Upper lobe of left lung (tissue), 6 donors: ENCODE data around the gene ABCA12. TPM values are rescaled to one million over a fixed set of nuclear protein-coding genes. Genes with fewer than 3 reads are reported as not detected.

Source experiments
- ATAC-seq, 2 donors: fragments of 200-7000 bp; cut with Tn5 transposase; one replicate each; pipeline ENCODE4 v1.9.1; 2022; ENCODE audit warnings: mild to moderate bottlenecking in 2 of 2, moderate library complexity in 2 of 2; ENCODE audit not compliant: low FRiP score in 2 of 2
- DNase-seq, 2 donors: peaks; one replicate each; pipeline ENCODE4 v3.0.0-alpha.2; 2019 to 2020
- H3K27ac ChIP-seq, 4 donors: fragments of 200-600 bp; sonication (generic); one replicate each; pipeline ENCODE4 v1.5.1; 2016 to 2019
- H3K27me3 ChIP-seq, 4 donors: fragments of 200-600 bp; sonication (generic); one replicate each; pipeline ENCODE4 v1.5.1; 2017 to 2019
- H3K36me3 ChIP-seq, 4 donors: fragments of 200-600 bp; sonication (generic); one replicate each; pipeline ENCODE4 v1.5.1; 2016 to 2019
- H3K4me1 ChIP-seq, 4 donors: fragments of 200-600 bp; sonication (generic); one replicate each; pipeline ENCODE4 v1.5.1; 2018 to 2019
- H3K4me3 ChIP-seq, 4 donors: fragments of 200-600 bp; sonication (generic); one replicate each; pipeline ENCODE4 v1.5.1; 2017 to 2019; ENCODE audit warnings: mild to moderate bottlenecking in 2 of 4, moderate library complexity in 1 of 4
- H3K9me3 ChIP-seq, 4 donors: fragments of 200-600 bp; sonication (generic); one replicate each; pipeline ENCODE4 v1.5.1; 2018 to 2019
- CTCF ChIP-seq, 6 experiments: fragments of 450-650 bp in 4 of 6; fragments of 200-600 bp in 2 of 6; sonication (generic) in 2 of 6; IDR thresholded peaks; one replicate each; pipeline ENCODE4 v1.5.1; 2016 to 2019; ENCODE audit warnings: antibody characterized with exemption in 6 of 6
- EP300 ChIP-seq, 4 donors: sonication (generic); formaldehyde crosslinking; IDR thresholded peaks; one replicate each; pipeline ENCODE4 v1.5.1; 2017; ENCODE audit warnings: antibody characterized with exemption in 4 of 4, control low read depth in 2 of 4
- POLR2A ChIP-seq, 4 donors: fragments of 450-650 bp; IDR thresholded peaks; one replicate each; pipeline ENCODE4 v1.5.1; 2016 to 2017; ENCODE audit warnings: antibody characterized with exemption in 4 of 4, mild to moderate bottlenecking in 2 of 4
- POLR2AphosphoS5 ChIP-seq, 2 donors: sonication (generic); formaldehyde crosslinking; IDR thresholded peaks; one replicate each; pipeline ENCODE4 v1.5.1; 2017; ENCODE audit warnings: antibody characterized with exemption in 2 of 2
- WGBS, 2 donors: methylation state at CpG; one replicate each; pipeline ENCODE4 v1.1.5; 2017 to 2018; 5-methylcytosine and 5-hydroxymethylcytosine counted together
- total RNA-seq, 6 donors: library from RNA; depleted of rRNA in 4 of 6; stranded (reverse); fragments of >200 nt in 4 of 6; gene quantifications; one replicate each; pipeline versions ENCODE4 v1.1.0 to v1.2.1, GENCODE V29; 2016 to 2021
- donor health status: DM: no; HTN: no; CAD: no; lungs with moderate emphysema.
- donor health status: DM: no; HTN: yes; CAD: no; lungs with severe emphysema.

The ABCA12 gene
- total RNA-seq, 6 donors from 2014 or later = 0.03 to 0.44 (median 0.10) TPM; not detected in 3

- H3K4me1 ChIP-seq = no peaks in the 10 kb centered on the region
- H3K4me3 ChIP-seq = no peak overlapping the region
- TF ChIP-seq EP300 (IDR thresholded peaks at IDR 0.05) = no peak
- TF ChIP-seq CTCF (IDR thresholded peaks at IDR 0.05) = no peak
- no peaks in the 10 kb centered on the region for H3K9me3 ChIP-seq
- no peaks in the 10 kb centered on the region for H3K36me3 ChIP-seq
- 88 to 92% methylated on average over 3 of the region's 3 CpGs for WGBS, 2 donors
- H3K27ac ChIP-seq = no peak overlapping the region
- H3K27me3 ChIP-seq = no peaks in the 10 kb centered on the region
- DNase-seq (no peak), ATAC-seq (no peak)
Observed at GRCh38 chr2:214987261-214987660, 151.2 kb downstream of the ABCA12 start.

GRCh38 chr2:214985619-214986018, 152.8 kb downstream of the ABCA12 start:
- no peaks in the 10 kb centered on the region for H3K9me3 ChIP-seq
- H3K4me1 ChIP-seq = no peaks in the 10 kb centered on the region
- H3K27ac ChIP-seq = no peak overlapping the region
- no peaks in the 10 kb centered on the region for H3K36me3 ChIP-seq
- no peak for DNase-seq
- ATAC-seq = no peak
- TF ChIP-seq CTCF (IDR thresholded peaks at IDR 0.05) (no peak), EP300 (IDR thresholded peaks at IDR 0.05) (no peak), POLR2AphosphoS5 (IDR thresholded peaks at IDR 0.05) (no peak), POLR2A (IDR thresholded peaks at IDR 0.05) (no peak)
- H3K27me3 ChIP-seq = no peaks in the 10 kb centered on the region
- no peak overlapping the region for H3K4me3 ChIP-seq
- WGBS, 2 donors = 52 to 58% methylated on average over 3 of the region's 3 CpGs

GRCh38 chr2:214966420-214966819, 172.0 kb downstream of the ABCA12 start:
- no peak for TF ChIP-seq POLR2A (IDR thresholded peaks at IDR 0.05)
- no peak for TF ChIP-seq EP300 (IDR thresholded peaks at IDR 0.05)
- no peak for TF ChIP-seq POLR2AphosphoS5 (IDR thresholded peaks at IDR 0.05)
- H3K36me3 ChIP-seq = no peaks in the 10 kb centered on the region
- DNase-seq (no peak), ATAC-seq (no peak)
- 86 to 93% methylated on average over 5 of the region's 5 CpGs for WGBS, 2 donors
- no peaks in the 10 kb centered on the region for H3K4me1 ChIP-seq
- H3K27ac ChIP-seq = no peak overlapping the region
- H3K27me3 ChIP-seq = no peaks in the 10 kb centered on the region
- no peak overlapping the region for H3K4me3 ChIP-seq
- H3K9me3 ChIP-seq = peaks cover 0 to 4% (median 0%) of the 10 kb centered on the region in 4 donors

GRCh38 chr2:214960677-214961076, 177.7 kb downstream of the ABCA12 start:
- Histone ChIP-seq H3K36me3 (no peaks in the 10 kb centered on the region), H3K4me1 (no peaks in the 10 kb centered on the region), H3K27ac (no peak overlapping the region), H3K9me3 (peaks cover 0 to 4% (median 0%) of the 10 kb centered on the region in 4 donors), H3K27me3 (no peaks in the 10 kb centered on the region), H3K4me3 (no peak overlapping the region)
- no peak for TF ChIP-seq EP300 (IDR thresholded peaks at IDR 0.05)
- no peak for TF ChIP-seq POLR2AphosphoS5 (IDR thresholded peaks at IDR 0.05)
- no peak for TF ChIP-seq CTCF (IDR thresholded peaks at IDR 0.05)
- no peak for TF ChIP-seq POLR2A (IDR thresholded peaks at IDR 0.05)
- DNase-seq = no peak
- no peak for ATAC-seq

GRCh38 chr2:214946949-214947348, 191.5 kb downstream of the ABCA12 start:
- DNase-seq = no peak
- H3K4me3 ChIP-seq = no peak overlapping the region
- ATAC-seq = no peak
- no peak overlapping the region for H3K27ac ChIP-seq
- H3K9me3 ChIP-seq = no peaks in the 10 kb centered on the region
- WGBS, 2 donors = 72 to 82% methylated on average over 2 of the region's 2 CpGs
- H3K27me3 ChIP-seq = no peaks in the 10 kb centered on the region
- no peaks in the 10 kb centered on the region for H3K36me3 ChIP-seq
- H3K4me1 ChIP-seq = no peaks in the 10 kb centered on the region
- TF ChIP-seq CTCF (IDR thresholded peaks at IDR 0.05) = no peak
- no peak for TF ChIP-seq POLR2AphosphoS5 (IDR thresholded peaks at IDR 0.05)
- no peak for TF ChIP-seq EP300 (IDR thresholded peaks at IDR 0.05)
- no peak for TF ChIP-seq POLR2A (IDR thresholded peaks at IDR 0.05)
